Prostate gland (tissue), 2 donors: ENCODE data around the gene ZNF561.

Experiments
- POLR2AphosphoS5 ChIP-seq: sonication (generic); formaldehyde crosslinking; IDR thresholded peaks from one replicate; pipeline ENCODE4 v1.6.1; 2017; ENCODE audit warnings: antibody characterized with exemption
- TF ChIP-seq, protein P1 (sequence below), 4 experiments: fragments of 200-600 bp in 2 of 4; fragments of 450-650 bp in 2 of 4; sonication (generic) in 2 of 4; IDR thresholded peaks; 1 replicate in 3 of 4; 2 replicates in 1 of 4; pipeline ENCODE4 v1.5.1; 2016 to 2019; ENCODE audit warnings: antibody characterized with exemption in 4 of 4, mild to moderate bottlenecking in 2 of 4, moderate library complexity in 2 of 4

- TF ChIP-seq, protein P1, sequence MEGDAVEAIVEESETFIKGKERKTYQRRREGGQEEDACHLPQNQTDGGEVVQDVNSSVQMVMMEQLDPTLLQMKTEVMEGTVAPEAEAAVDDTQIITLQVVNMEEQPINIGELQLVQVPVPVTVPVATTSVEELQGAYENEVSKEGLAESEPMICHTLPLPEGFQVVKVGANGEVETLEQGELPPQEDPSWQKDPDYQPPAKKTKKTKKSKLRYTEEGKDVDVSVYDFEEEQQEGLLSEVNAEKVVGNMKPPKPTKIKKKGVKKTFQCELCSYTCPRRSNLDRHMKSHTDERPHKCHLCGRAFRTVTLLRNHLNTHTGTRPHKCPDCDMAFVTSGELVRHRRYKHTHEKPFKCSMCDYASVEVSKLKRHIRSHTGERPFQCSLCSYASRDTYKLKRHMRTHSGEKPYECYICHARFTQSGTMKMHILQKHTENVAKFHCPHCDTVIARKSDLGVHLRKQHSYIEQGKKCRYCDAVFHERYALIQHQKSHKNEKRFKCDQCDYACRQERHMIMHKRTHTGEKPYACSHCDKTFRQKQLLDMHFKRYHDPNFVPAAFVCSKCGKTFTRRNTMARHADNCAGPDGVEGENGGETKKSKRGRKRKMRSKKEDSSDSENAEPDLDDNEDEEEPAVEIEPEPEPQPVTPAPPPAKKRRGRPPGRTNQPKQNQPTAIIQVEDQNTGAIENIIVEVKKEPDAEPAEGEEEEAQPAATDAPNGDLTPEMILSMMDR (IDR thresholded peaks at IDR 0.05) = peak in 1 of 4 experiments; percentile 22
- TF ChIP-seq POLR2AphosphoS5 = no peak
Measured at GRCh38 chr19:9645472-9645871, 24.4 kb upstream of the ZNF561 start.
